Diencephalon (tissue), 1 donor: ENCODE measurements around the gene ASCC3. TPM values are rescaled to one million over a fixed set of nuclear protein-coding genes. Genes with fewer than 3 reads are reported as not detected.

Experiments
- total RNA-seq: library from RNA; depleted of rRNA; stranded (reverse); fragments of >200 nt; gene quantifications from one replicate; pipeline ENCODE4 v1.2.3, GENCODE V29; 2014

Gene ASCC3, protein sequence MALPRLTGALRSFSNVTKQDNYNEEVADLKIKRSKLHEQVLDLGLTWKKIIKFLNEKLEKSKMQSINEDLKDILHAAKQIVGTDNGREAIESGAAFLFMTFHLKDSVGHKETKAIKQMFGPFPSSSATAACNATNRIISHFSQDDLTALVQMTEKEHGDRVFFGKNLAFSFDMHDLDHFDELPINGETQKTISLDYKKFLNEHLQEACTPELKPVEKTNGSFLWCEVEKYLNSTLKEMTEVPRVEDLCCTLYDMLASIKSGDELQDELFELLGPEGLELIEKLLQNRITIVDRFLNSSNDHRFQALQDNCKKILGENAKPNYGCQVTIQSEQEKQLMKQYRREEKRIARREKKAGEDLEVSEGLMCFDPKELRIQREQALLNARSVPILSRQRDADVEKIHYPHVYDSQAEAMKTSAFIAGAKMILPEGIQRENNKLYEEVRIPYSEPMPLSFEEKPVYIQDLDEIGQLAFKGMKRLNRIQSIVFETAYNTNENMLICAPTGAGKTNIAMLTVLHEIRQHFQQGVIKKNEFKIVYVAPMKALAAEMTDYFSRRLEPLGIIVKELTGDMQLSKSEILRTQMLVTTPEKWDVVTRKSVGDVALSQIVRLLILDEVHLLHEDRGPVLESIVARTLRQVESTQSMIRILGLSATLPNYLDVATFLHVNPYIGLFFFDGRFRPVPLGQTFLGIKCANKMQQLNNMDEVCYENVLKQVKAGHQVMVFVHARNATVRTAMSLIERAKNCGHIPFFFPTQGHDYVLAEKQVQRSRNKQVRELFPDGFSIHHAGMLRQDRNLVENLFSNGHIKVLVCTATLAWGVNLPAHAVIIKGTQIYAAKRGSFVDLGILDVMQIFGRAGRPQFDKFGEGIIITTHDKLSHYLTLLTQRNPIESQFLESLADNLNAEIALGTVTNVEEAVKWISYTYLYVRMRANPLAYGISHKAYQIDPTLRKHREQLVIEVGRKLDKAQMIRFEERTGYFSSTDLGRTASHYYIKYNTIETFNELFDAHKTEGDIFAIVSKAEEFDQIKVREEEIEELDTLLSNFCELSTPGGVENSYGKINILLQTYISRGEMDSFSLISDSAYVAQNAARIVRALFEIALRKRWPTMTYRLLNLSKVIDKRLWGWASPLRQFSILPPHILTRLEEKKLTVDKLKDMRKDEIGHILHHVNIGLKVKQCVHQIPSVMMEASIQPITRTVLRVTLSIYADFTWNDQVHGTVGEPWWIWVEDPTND (N-terminal part only)
- 44.1 TPM for total RNA-seq

DNA sequence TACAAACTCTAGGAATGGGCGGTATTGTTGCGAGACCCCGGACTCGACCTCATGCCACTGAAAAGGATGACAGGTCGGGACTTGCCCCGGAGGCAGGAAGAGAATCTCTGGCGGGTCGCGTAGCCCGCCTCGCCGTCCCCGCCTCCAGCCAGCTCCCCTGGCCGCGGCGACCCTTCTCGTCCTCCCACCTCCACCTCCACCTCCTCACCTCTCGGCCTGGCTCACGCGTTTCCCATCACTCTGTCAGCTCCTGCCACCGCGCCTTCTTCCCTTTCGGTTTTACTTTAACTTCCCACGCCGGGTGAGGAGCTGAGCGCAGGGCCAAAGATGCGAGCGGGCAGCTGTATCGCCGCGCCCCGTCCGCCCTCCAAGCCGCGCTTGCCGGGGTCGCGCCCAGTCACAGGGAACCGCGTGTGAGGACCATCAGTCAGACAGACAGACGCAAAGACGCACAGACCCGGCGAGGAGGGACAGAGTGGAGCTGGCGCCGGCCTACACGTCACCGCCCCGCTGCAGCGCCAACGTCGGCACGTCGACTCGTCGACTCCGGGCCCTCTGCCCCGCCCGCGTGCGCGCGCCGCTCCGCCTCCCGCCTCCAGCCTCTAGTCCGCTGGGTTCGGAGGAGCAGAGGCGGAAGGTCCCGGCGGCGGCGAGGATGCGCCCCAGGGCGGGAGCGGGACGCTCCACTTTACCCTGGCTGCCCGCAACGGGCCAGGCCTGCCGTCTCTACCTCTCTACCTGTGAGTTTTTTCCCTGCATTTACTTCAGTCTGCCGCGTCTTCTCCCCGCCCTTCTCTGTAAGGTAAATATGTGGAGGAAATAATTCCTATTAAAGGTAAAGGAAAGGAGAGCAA is at the start of gene ASCC3:
Gene ASCC3, minus strand, starts transcription at position 477 of the 854 bp plus-strand sequence. CDS start 13,332 bp downstream, outside the sequence.

DNA sequence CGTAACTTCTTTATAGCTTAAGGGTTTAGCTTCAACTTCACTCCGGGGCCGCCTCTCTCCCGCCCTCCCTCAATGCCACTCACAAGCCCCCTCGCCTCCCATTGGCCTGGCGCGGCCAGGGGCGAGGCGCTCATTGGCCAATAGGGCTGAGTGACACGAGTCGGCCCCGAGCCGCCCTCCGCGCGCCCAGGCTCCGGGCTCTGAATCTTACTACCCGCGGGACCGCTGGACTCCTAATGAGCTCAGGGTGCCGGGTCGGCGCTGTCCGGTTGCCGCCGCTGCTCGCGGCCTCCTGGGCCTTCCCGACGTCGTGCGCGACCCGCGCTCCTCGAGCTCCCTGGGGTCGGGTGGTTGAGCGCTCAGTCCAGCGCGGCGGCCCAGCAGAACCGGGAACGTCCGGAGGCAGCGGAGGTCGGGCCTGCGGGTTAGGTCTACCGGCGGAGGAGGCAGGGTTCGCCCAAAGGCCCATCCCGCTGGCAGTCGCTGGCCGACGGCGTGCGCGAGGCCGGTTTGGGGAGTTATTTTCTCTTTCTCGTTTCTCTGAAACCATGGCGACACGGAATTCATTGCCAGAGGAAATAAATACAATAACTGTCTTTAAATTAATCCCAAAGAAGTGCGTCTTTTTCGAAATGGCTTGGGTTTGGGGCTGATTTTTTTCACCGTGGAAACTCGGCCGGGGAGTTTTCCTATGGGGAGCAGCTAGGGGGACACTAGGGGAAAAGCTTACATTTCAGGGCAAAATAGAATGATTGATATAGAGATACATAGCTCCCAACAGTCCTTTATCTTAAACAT is 416.0 kb downstream of the ASCC3 start, which contains the start of gene SIM1:
Gene SIM1, minus strand, starts transcription at position 19 of the 798 bp plus-strand sequence. CDS start 1,453 bp downstream, outside the sequence.

